ENCODE data around the gene ABCB6. TPM values are rescaled to one million over a fixed set of nuclear protein-coding genes. Genes with fewer than 3 reads are reported as not detected.
A peak's percentile ranks its signal among the peaks of the same experiment; 100 is the strongest.
"Not testable (repeated sequence)": the region's sequence is repeated elsewhere in the genome, so short reads cannot be mapped to it uniquely, and the experiment has no call there.

ABCB6 gene
- total and polyA plus RNA-seq, 10 of the 15 experiments (the other 5 are each of a cell fraction or from before 2014, with no cell fraction given) = 2.3 to 22.1 (median 13.8) TPM

- TF ChIP-seq ATF3 (IDR thresholded peaks at IDR 0.05; ENCODE audit: borderline replicate concordance, extremely low read depth, low read depth, low read length) (no peak), HCFC1 (IDR thresholded peaks at IDR 0.05; ENCODE audit: low read length) (no peak), RELB (IDR thresholded peaks at IDR 0.05; ENCODE audit: low read depth) (no peak)
Observed at GRCh38 chr2:219266232-219266631, 47.5 kb upstream of the ABCB6 start (continued).

- no peak overlapping the region for H3K27ac ChIP-seq (ENCODE audit: control insufficient read depth, insufficient read depth)
- no peaks in the 10 kb centered on the region for H3K9me3 ChIP-seq (replicated peaks; ENCODE audit: control insufficient read depth, insufficient read depth, low read length)
- no peaks in the 10 kb centered on the region for H4K20me1 ChIP-seq (ENCODE audit: control insufficient read depth, insufficient read depth)
- DNase-seq (ENCODE audit: low read depth, low spot score) = no peak
- SMC1A ChIA-PET (ENCODE audit: uncharacterized antibody, unreplicated experiment) = interaction anchor here (0.6 to 1.8 kb wide), 3 partner anchors 12 to 296 kb away, joined by 3 to 5 read pairs (median 3); no protein-coding TSS in a partner anchor
- intact Hi-C loops (cut with micrococcal nuclease; ENCODE audit: unreplicated experiment) = no loop called here
- no peak overlapping the region for H3K4me2 ChIP-seq (ENCODE audit: control insufficient read depth, insufficient read depth)
- H3K79me2 ChIP-seq (ENCODE audit: control insufficient read depth, insufficient read depth, low read length) = no peaks in the 10 kb centered on the region
- 0 out of 3 replicates have a peak, but pooled peaks have one; percentile 23 for ATAC-seq
- no peak for TF ChIP-seq YY1 (IDR thresholded peaks at IDR 0.05; ENCODE audit: low read depth, low read length)
- TF ChIP-seq IRF4 (IDR thresholded peaks at IDR 0.05; ENCODE audit: low read depth, low read length) = no peak
- TF ChIP-seq MTA3 (IDR thresholded peaks at IDR 0.05; ENCODE audit: borderline replicate concordance, low read length) = no peak
- no peak for TF ChIP-seq STAT3 (IDR thresholded peaks at IDR 0.05; ENCODE audit: low read depth, low read length)
- no peak for TF ChIP-seq MTA2 (IDR thresholded peaks at IDR 0.05; ENCODE audit: low read depth)
- TF ChIP-seq SMAD1 (IDR thresholded peaks at IDR 0.05; ENCODE audit: low read depth, partially characterized antibody) = no peak
- no peak for TF ChIP-seq ZNF274 (IDR thresholded peaks at IDR 0.05; ENCODE audit: insufficient read depth, insufficient read length)
- no peaks in the 10 kb centered on the region for H3K36me3 ChIP-seq (ENCODE audit: control insufficient read depth in 2 of 2, insufficient read depth in 2 of 2, low read length in 1 of 2)
- 50% methylated on average over 5 of the region's 5 CpGs for whole genome bisulfite sequencing (ENCODE audit: insufficient coverage, insufficient replicate concordance, low lambda C conversion rate, missing lambda C conversion rate)
- BruUV-seq (replicated peaks) = no TSS peak
- no peak overlapping the region for H3K9ac ChIP-seq (ENCODE audit: control insufficient read depth, insufficient read depth, low read length)
- FAIRE-seq = no peak
- POLR2A ChIA-PET = interaction anchor here (0.9 to 1.0 kb wide), 2 partner anchors 16 to 32 kb away, joined by 3 read pairs; partner anchors contain the start of genes ANKZF1 and ATG9A
- in situ Hi-C loops (cut with MboI) = no loop called here
- RAD21 ChIA-PET (ENCODE audit: unreplicated experiment) = interaction anchor here (0.7 to 1.4 kb wide), 5 partner anchors 9 to 34 kb away, joined by 3 to 6 read pairs (median 4); partner anchors contain the start of genes ANKZF1 and ATG9A
- CTCF ChIA-PET = interaction anchor here (0.8 to 4.2 kb wide), 6 partner anchors 9 to 37 kb away, joined by 3 to 33 read pairs (median 4); partner anchors contain the start of gene DNAJB2
- H3K4me3 ChIP-seq = no peak overlapping the region
- no peak overlapping the region for H2AFZ ChIP-seq (ENCODE audit: control insufficient read depth, low read depth, low read length)
- peaks cover 0 to 4% of the 10 kb centered on the region in 2 experiments; a peak in 1 of 4 replicates for H3K27me3 ChIP-seq (replicated peaks in 1 of 2; ENCODE audit: control insufficient read depth in 2 of 2, insufficient read depth in 2 of 2, low read length in 1 of 2)
- H3K4me1 ChIP-seq (ENCODE audit: control insufficient read depth, insufficient read depth, low read length) = no peaks in the 10 kb centered on the region
Observed at GRCh38 chr2:219261024-219261855, 42.5 kb upstream of the ABCB6 start.

GRCh38 chr2:219258942-219259341, 40.2 kb upstream of the ABCB6 start:
- H3K9ac ChIP-seq (ENCODE audit: control insufficient read depth, insufficient read depth, low read length); FAIRE-seq; H3K36me3 ChIP-seq (ENCODE audit: control insufficient read depth in 2 of 2, insufficient read depth in 2 of 2, low read length in 1 of 2); H3K4me3 ChIP-seq; H3K4me2 ChIP-seq (ENCODE audit: control insufficient read depth, insufficient read depth); H2AFZ ChIP-seq (ENCODE audit: control insufficient read depth, low read depth, low read length); H3K4me1 ChIP-seq (ENCODE audit: control insufficient read depth, insufficient read depth, low read length); DNase-seq (ENCODE audit: low read depth, low spot score); SMC1A ChIA-PET (ENCODE audit: uncharacterized antibody, unreplicated experiment); H3K9me3 ChIP-seq (replicated peaks; ENCODE audit: control insufficient read depth, insufficient read depth, low read length); H3K27ac ChIP-seq (ENCODE audit: control insufficient read depth, insufficient read depth); intact Hi-C loops (cut with micrococcal nuclease; ENCODE audit: unreplicated experiment); ATAC-seq; H3K79me2 ChIP-seq (ENCODE audit: control insufficient read depth, insufficient read depth, low read length); H3K27me3 ChIP-seq (replicated peaks in 1 of 2; ENCODE audit: control insufficient read depth in 2 of 2, insufficient read depth in 2 of 2, low read length in 1 of 2); H4K20me1 ChIP-seq (ENCODE audit: control insufficient read depth, insufficient read depth); in situ Hi-C loops (cut with MboI); BruUV-seq (replicated peaks): not testable (repeated sequence)
- WGBS (ENCODE audit: insufficient coverage, insufficient replicate concordance, low lambda C conversion rate, missing lambda C conversion rate) = 81% methylated on average over 10 of the region's 10 CpGs
- CTCF ChIA-PET = interaction anchor here (0.9 to 1.4 kb wide), 4 partner anchors 18 to 36 kb away, joined by 3 to 5 read pairs (median 4); no protein-coding TSS in a partner anchor
- POLR2A ChIA-PET = interaction anchor here (0.5 to 0.8 kb wide), 3 partner anchors 10 to 603 kb away, joined by 3 to 8 read pairs (median 5); partner anchors contain the start of genes GLB1L and STK16
- RAD21 ChIA-PET (ENCODE audit: unreplicated experiment) = interaction anchor here (1.0 kb wide), 1 partner anchor 36 kb away, joined by 4 read pairs; no protein-coding TSS in a partner anchor

Data from GM12878 (cell line).